Omental fat pad (tissue), 4 donors: ENCODE measurements around the gene INPP4B. TPM values are rescaled to one million over a fixed set of nuclear protein-coding genes. Genes with fewer than 3 reads are reported as not detected.
A peak's percentile ranks its signal among the peaks of the same experiment; 100 is the strongest.

Experiments used
- ATAC-seq: fragments of 150-250 bp; one replicate; pipeline ENCODE4 v1.9.1; 2016; ENCODE audit warnings: mild to moderate bottlenecking, moderate library complexity; ENCODE audit not compliant: low FRiP score
- DNase-seq: peaks from one replicate; pipeline ENCODE4 v3.0.0-alpha.2; 2019; ENCODE audit warnings: low spot score
- CTCF ChIP-seq, 3 donors: fragments of 450-650 bp; IDR thresholded peaks; one replicate each; pipeline ENCODE4 v1.5.1; 2016 to 2017; ENCODE audit warnings: antibody characterized with exemption in 3 of 3, mild to moderate bottlenecking in 3 of 3, moderate library complexity in 2 of 3
- total RNA-seq, 4 donors: library from RNA; depleted of rRNA; stranded (reverse); fragments of >200 nt; gene quantifications; one replicate each; pipeline ENCODE4 v1.1.0, GENCODE V29; 2016

The INPP4B gene
- total RNA-seq, 4 donors from 2014 or later, result 6.6 to 54.2 (median 14.2) TPM

- DNase-seq (no peak), ATAC-seq (peak; percentile 62)
- TF ChIP-seq CTCF (IDR thresholded peaks at IDR 0.05), result no peak
Measured at GRCh38 chr4:142778430-142778829, 67.7 kb downstream of the INPP4B start.

- no peak for DNase-seq
- no peak for TF ChIP-seq CTCF (IDR thresholded peaks at IDR 0.05)
- no peak for ATAC-seq
Measured at GRCh38 chr4:142777045-142777743, 68.9 kb downstream of the INPP4B start.

- DNase-seq (no peak), ATAC-seq (no peak)
- no peak for TF ChIP-seq CTCF (IDR thresholded peaks at IDR 0.05)
Measured at GRCh38 chr4:142776026-142776425, 70.1 kb downstream of the INPP4B start.

- DNase-seq, result no peak
- no peak for ATAC-seq
- TF ChIP-seq CTCF (IDR thresholded peaks at IDR 0.05), result no peak
Measured at GRCh38 chr4:142773505-142773904, 72.6 kb downstream of the INPP4B start.

GRCh38 chr4:142762280-142762679, 83.8 kb downstream of the INPP4B start:
- no peak for TF ChIP-seq CTCF (IDR thresholded peaks at IDR 0.05)
- DNase-seq (no peak), ATAC-seq (no peak)

- no peak for ATAC-seq
- no peak for TF ChIP-seq CTCF (IDR thresholded peaks at IDR 0.05)
- DNase-seq, result no peak
Measured at GRCh38 chr4:142752202-142752786, 93.8 kb downstream of the INPP4B start.
